GM12873 (cell line): ENCODE data around the gene TSPAN14.

Experiments
- TF ChIP-seq, protein P1 (sequence below): IDR thresholded peaks from 2 replicates; pipeline ENCODE4 v1.5.1; 2012; ENCODE audit warnings: low read depth, mild to moderate bottlenecking, moderate library complexity, low read length, control low read depth; ENCODE audit not compliant: insufficient read depth; ENCODE audit errors: missing control alignments

Gene TSPAN14

DNA sequence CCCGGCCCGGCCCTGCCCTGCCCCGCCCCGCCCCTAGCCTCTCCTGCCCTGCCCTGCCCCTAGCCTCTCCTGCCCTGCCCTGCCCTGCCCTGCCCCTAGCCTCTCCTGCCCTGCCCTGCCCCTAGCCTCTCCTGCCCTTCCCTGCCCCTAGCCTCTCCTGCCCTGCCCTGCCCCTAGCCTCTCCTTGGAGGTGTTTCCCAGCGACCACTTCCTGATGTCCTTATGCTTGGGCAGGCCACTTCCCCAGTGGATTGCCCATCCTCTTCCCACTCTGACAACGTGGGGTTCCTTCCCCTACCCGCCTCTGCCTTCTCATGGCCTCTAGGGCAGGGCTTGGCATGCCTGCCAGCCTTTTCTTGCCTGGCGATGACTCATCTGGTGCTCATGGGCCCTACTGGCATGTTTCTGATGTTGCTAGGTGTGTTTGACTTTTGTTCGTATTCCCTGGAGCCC is 24.6 kb upstream of the TSPAN14 start:
- TF ChIP-seq, protein P1, sequence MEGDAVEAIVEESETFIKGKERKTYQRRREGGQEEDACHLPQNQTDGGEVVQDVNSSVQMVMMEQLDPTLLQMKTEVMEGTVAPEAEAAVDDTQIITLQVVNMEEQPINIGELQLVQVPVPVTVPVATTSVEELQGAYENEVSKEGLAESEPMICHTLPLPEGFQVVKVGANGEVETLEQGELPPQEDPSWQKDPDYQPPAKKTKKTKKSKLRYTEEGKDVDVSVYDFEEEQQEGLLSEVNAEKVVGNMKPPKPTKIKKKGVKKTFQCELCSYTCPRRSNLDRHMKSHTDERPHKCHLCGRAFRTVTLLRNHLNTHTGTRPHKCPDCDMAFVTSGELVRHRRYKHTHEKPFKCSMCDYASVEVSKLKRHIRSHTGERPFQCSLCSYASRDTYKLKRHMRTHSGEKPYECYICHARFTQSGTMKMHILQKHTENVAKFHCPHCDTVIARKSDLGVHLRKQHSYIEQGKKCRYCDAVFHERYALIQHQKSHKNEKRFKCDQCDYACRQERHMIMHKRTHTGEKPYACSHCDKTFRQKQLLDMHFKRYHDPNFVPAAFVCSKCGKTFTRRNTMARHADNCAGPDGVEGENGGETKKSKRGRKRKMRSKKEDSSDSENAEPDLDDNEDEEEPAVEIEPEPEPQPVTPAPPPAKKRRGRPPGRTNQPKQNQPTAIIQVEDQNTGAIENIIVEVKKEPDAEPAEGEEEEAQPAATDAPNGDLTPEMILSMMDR, result no peak

DNA sequence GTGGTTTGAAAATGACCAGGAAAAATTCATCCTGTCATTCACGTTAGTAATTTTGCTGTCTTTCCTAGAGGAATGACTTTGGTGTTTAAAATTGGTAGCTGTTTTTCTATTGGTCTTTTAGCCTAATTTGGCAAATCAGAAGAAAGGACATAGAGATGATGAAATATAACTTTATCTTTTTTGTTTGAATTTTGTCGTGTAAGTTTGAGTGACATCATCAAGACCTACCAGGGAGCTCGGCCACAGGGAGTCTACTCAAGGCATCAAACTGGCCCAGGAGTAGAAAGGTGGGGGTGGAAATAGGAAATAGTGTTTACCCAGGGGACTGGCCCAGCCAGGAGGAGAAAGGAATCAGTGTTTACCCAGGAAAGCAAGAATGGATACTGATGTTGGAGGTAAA is 21.0 kb upstream of the TSPAN14 start:
- TF ChIP-seq, protein P1, result no peak

DNA sequence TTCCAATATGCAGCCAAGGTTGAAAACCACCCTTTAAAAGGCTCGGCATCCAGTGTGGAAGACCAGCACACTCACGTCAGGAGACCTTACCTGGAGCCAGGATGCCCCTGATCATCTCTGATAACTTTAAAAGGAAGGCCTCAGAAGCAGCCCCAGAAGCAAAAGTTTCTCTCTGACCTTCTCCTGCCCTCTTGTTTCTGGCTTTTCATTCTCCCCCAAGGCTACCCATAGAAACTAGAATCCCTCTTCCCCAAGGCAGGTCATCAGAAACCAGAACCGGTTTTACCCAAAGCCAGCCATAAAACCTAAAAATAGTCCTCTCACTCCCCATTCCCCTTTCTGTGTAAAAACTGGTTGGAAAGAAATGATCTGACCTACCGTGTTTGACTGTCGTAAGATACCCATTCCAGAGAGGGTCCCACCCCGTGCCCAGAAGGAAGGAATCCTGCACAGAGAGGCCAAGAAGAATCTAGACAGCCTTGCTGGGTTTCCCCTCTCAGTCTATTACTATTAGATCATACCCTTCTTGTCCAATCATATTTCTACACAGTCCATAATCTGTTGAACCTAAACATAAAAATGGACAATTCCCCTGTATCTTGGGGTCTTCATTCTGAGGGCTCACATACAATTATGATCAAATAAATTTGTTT is 17.5 kb upstream of the TSPAN14 start:
- TF ChIP-seq, protein P1, result no peak

DNA sequence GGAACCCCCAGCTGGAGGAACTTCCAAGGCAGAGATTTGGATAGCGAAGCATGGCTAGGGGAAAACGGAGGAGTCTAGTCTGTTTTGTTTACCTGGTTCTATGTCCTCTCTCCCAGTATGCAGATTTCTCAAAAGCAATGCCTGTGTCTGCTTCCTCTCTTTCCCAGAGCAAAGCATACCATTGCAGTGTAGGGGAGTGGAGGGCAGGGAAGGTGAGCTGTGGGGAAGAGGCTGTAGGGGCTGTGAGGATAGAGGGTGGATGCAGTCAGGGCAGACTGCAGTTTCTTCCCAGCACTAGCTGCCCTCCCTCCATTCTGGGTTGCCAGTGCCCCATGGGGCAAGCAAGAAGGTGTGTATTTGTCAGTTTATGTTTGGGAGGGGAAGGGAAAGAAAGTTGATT is 16.9 kb upstream of the TSPAN14 start:
- TF ChIP-seq, protein P1, result no peak

DNA sequence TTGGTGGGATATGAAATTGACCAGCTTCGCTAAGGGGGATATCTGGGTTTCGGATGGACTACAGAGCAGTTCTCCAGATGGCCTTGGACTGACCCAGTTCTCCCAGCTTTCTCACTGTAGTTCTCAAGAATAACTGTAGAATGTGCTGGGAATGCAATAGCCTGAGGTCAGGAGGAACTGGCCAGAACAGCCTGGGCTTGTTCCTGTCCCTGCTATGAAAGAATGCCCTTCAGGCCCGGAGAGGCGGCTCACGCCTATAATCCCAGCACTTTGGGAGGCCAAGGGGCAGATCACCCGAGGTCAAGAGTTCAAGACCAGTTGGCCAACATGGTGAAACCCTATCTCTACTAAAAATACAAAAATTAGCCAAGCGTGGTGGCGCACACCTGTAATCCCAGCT is 12.3 kb upstream of the TSPAN14 start:
- TF ChIP-seq, protein P1, result no peak

DNA sequence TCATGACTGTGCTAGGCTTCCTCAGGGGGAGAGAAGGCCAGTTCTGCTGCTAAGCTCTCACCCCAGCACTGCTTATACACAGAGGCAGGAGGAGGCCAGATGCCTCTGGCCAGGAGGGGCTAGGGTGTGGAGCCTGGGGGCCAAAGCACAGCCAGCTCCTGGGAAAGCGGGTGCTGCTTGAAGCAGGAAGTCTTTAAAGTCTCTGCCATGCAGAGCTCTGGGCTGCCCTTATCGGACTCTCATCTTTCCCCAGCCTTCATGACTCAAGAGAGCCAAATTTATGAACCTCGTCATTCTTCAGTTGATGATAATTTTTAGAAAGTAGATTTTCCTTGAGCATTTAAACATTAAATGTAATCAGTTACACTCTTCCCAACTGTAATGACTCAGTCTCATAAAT is 11.2 kb upstream of the TSPAN14 start:
- TF ChIP-seq, protein P1, result no peak

DNA sequence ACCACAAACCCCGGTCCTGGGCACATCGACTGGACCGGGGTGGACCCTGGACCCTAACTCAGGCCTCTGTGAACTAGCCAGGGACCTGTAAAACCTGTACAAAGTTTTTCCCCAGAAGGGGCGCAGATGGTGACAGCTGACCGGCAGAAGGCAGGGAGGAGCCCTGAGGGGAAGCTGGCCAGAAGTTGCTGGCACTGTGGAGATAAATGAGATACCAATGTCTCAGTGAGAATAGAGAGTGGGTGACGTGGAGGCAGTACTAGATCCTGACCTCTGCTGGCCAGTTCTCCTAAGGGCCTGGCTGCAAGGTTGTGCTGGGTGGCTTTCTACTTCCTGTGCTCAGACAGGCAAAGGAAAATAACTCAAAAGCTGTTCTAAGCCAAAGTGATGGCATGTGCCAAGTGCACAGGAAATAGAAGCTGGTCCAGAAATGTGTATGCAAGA is 10.6 kb upstream of the TSPAN14 start:
- TF ChIP-seq, protein P1, result peak; percentile 51
